CD4-positive, alpha-beta T cell treated with Interleukin-4 for 4 hours (primary cell): Measurements from ENCODE around the gene ADAMTS17.

Experiments used
- DNase-seq: peaks from one replicate; pipeline ENCODE4 v3.0.0-alpha.2; 2020

The ADAMTS17 gene

GRCh38 chr15:100007609-100008008, 334.2 kb downstream of the ADAMTS17 start:
- no peak for DNase-seq

- no peak for DNase-seq
These were observed 336.1 kb downstream of the ADAMTS17 start for GRCh38 chr15:100005715-100006114.

- DNase-seq, result no peak
These were observed 336.8 kb downstream of the ADAMTS17 start for GRCh38 chr15:100005013-100005412.

GRCh38 chr15:100002787-100003536, 338.8 kb downstream of the ADAMTS17 start:
- no peak for DNase-seq

- no peak for DNase-seq
These were observed 339.6 kb downstream of the ADAMTS17 start for GRCh38 chr15:100002086-100002620.

- no peak for DNase-seq
These were observed 340.4 kb downstream of the ADAMTS17 start for GRCh38 chr15:100001405-100001804.

GRCh38 chr15:99999282-100000070, 342.3 kb downstream of the ADAMTS17 start:
- no peak for DNase-seq

GRCh38 chr15:99998661-99999101, 343.1 kb downstream of the ADAMTS17 start:
- no peak for DNase-seq

- no peak for DNase-seq
These were observed 344.6 kb downstream of the ADAMTS17 start for GRCh38 chr15:99997112-99997651.

- no peak for DNase-seq
These were observed 345.1 kb downstream of the ADAMTS17 start for GRCh38 chr15:99996660-99997059.

GRCh38 chr15:99995543-99995942, 346.2 kb downstream of the ADAMTS17 start:
- no peak for DNase-seq

GRCh38 chr15:99994849-99995248, 346.9 kb downstream of the ADAMTS17 start:
- DNase-seq, result no peak

GRCh38 chr15:99993681-99994131, 348.1 kb downstream of the ADAMTS17 start:
- no peak for DNase-seq

- no peak for DNase-seq
These were observed 348.5 kb downstream of the ADAMTS17 start for GRCh38 chr15:99993262-99993661.

GRCh38 chr15:99992611-99993231, 349.1 kb downstream of the ADAMTS17 start:
- no peak for DNase-seq

- no peak for DNase-seq
These were observed 352.7 kb downstream of the ADAMTS17 start for GRCh38 chr15:99989095-99989494.

- no peak for DNase-seq
These were observed 354.1 kb downstream of the ADAMTS17 start for GRCh38 chr15:99987701-99988100.

GRCh38 chr15:99987119-99987506, 354.7 kb downstream of the ADAMTS17 start:
- DNase-seq, result no peak

- DNase-seq, result no peak
These were observed 355.3 kb downstream of the ADAMTS17 start for GRCh38 chr15:99986297-99987118.

- DNase-seq, result no peak
These were observed 355.9 kb downstream of the ADAMTS17 start for GRCh38 chr15:99985878-99986277.

- DNase-seq, result no peak
These were observed 357.1 kb downstream of the ADAMTS17 start for GRCh38 chr15:99984491-99985243.
